HepG2 (cell line): ENCODE data around the gene DDX1. TPM values are rescaled to one million over a fixed set of nuclear protein-coding genes. Genes with fewer than 3 reads are reported as not detected.

Experiments used
- ATF4 ChIP-seq, 2 experiments: fragments of 450-650 bp in 1 of 2; sonication (generic) in 1 of 2; formaldehyde crosslinking; IDR thresholded peaks; 2 replicates each; pipeline versions ENCODE4 v1.5.0 to v1.8.0; 2020 to 2022; ENCODE audit warnings: mild to moderate bottlenecking in 1 of 2, missing genetic modification reagents in 1 of 2
- ATF7-NPFF ChIP-seq: sonication (generic); formaldehyde crosslinking; IDR thresholded peaks from 2 replicates; pipeline ENCODE4 v1.8.1; 2023; ENCODE audit warnings: mild to moderate bottlenecking, low read depth, missing genetic modification reagents, moderate library complexity
- ELF4 ChIP-seq: sonication (generic); formaldehyde crosslinking; IDR thresholded peaks from 2 replicates; pipeline ENCODE4 v1.5.0; 2020; ENCODE audit warnings: missing genetic modification reagents, mild to moderate bottlenecking, moderate library complexity, borderline replicate concordance
- GABPB1 ChIP-seq: IDR thresholded peaks from 2 replicates; pipeline ENCODE4 v1.6.1; 2016; ENCODE audit warnings: mild to moderate bottlenecking, missing genetic modification reagents, moderate library complexity, missing compliant biosample characterization
- JDP2 ChIP-seq: sonication (generic); formaldehyde crosslinking; IDR thresholded peaks from 2 replicates; pipeline ENCODE4 v1.8.1; 2022; ENCODE audit warnings: missing genetic modification reagents, borderline replicate concordance
- KDM3A ChIP-seq: IDR thresholded peaks from 2 replicates; pipeline ENCODE4 v1.6.1; 2018; ENCODE audit warnings: low read depth, missing compliant biosample characterization
- NFE2 ChIP-seq: sonication (generic); formaldehyde crosslinking; IDR thresholded peaks from 2 replicates; pipeline ENCODE4 v1.4.0; 2020; ENCODE audit warnings: missing genetic modification reagents
- ONECUT2 ChIP-seq: sonication (generic); formaldehyde crosslinking; IDR thresholded peaks from 2 replicates; pipeline ENCODE4 v1.4.0; 2020; ENCODE audit warnings: missing genetic modification reagents
- PHF5A ChIP-seq: IDR thresholded peaks from one replicate; pipeline ENCODE4 v1.6.1; 2018; ENCODE audit warnings: low read depth, missing genetic modification reagents; ENCODE audit not compliant: unreplicated experiment
- RARA ChIP-seq: IDR thresholded peaks from 2 replicates; pipeline ENCODE4 v1.6.1; 2016; ENCODE audit warnings: missing genetic modification reagents, missing compliant biosample characterization
- SAFB2 ChIP-seq: sonication (generic); formaldehyde crosslinking; IDR thresholded peaks from 2 replicates; pipeline ENCODE4 v1.5.1; 2020; ENCODE audit warnings: missing genetic modification reagents, low read depth, mild to moderate bottlenecking, borderline replicate concordance
- SIX1 ChIP-seq: sonication (generic); formaldehyde crosslinking; IDR thresholded peaks from 2 replicates; pipeline ENCODE4 v1.4.0; 2020; ENCODE audit warnings: missing genetic modification reagents, borderline replicate concordance
- TCF7 ChIP-seq: sonication (generic); IDR thresholded peaks from 2 replicates; pipeline ENCODE4 v1.6.1; 2016; ENCODE audit warnings: antibody characterized with exemption, low read depth
- ZBTB38 ChIP-seq: sonication (generic); formaldehyde crosslinking; IDR thresholded peaks from 2 replicates; pipeline ENCODE4 v1.5.1; 2020; ENCODE audit warnings: mild to moderate bottlenecking, missing genetic modification reagents
- ZFX ChIP-seq: sonication (generic); formaldehyde crosslinking; IDR thresholded peaks from 2 replicates; pipeline ENCODE4 v1.4.0; 2020; ENCODE audit warnings: mild to moderate bottlenecking, low read depth, missing genetic modification reagents, moderate library complexity
- ZNF329 ChIP-seq: sonication (generic); formaldehyde crosslinking; IDR thresholded peaks from 2 replicates; pipeline ENCODE4 v1.9.0; 2021; ENCODE audit warnings: low read depth, mild to moderate bottlenecking, missing genetic modification reagents
- ZNF337 ChIP-seq: sonication (generic); formaldehyde crosslinking; IDR thresholded peaks from 2 replicates; pipeline ENCODE4 v1.5.1; 2020; ENCODE audit warnings: missing genetic modification reagents, low read depth, mild to moderate bottlenecking, borderline replicate concordance
- ZNF460 ChIP-seq: sonication (generic); formaldehyde crosslinking; IDR thresholded peaks from 2 replicates; pipeline ENCODE4 v1.5.1; 2020; ENCODE audit warnings: missing genetic modification reagents, mild to moderate bottlenecking, borderline replicate concordance
- ZNF720 ChIP-seq: sonication (generic); formaldehyde crosslinking; IDR thresholded peaks from 2 replicates; pipeline ENCODE4 v1.4.0; 2020; ENCODE audit warnings: missing genetic modification reagents
- polyA plus RNA-seq, 8 experiments: library from polyadenylated mRNA; depleted of rRNA in 3 of 8; stranded (reverse) in 7 of 8; unstranded in 1 of 8; fragments of >200 nt; fragmentation: Illumina TruSeq in 4 of 8; extraction: Trizol in 4 of 8; gene quantifications; 2 replicates each; pipeline versions ENCODE4 v1.2.1 to v1.2.3, GENCODE V29; 2011 to 2016; ENCODE audit warnings: low read depth in 4 of 8, missing spikeins in 1 of 8, mixed read lengths in 1 of 8; ENCODE audit not compliant: insufficient read depth in 1 of 8
- total RNA-seq, 5 experiments: library from RNA; depleted of rRNA; stranded (reverse); fragments of >200 nt; fragmentation: Illumina TruSeq; extraction: Trizol; gene quantifications; 2 replicates each; pipeline ENCODE4 v1.2.3, GENCODE V29; 2016; ENCODE audit warnings: low read depth in 1 of 5
- TF ChIP-seq, protein P1 (sequence below): sonication (generic); formaldehyde crosslinking; conservative IDR thresholded peaks from 2 replicates; pipeline ENCODE4 v1.4.0; 2020; ENCODE audit warnings: mild to moderate bottlenecking, missing genetic modification reagents, moderate library complexity
- TF ChIP-seq, protein P2 (sequence below): sonication (generic); formaldehyde crosslinking; IDR thresholded peaks from 2 replicates; pipeline ENCODE4 v1.4.0; 2020; ENCODE audit warnings: missing genetic modification reagents, borderline replicate concordance
- TF ChIP-seq, protein P3 (sequence below): fragments of 450-650 bp; IDR thresholded peaks from 2 replicates; pipeline ENCODE4 v1.6.1; 2017

The DDX1 gene
- total and polyA plus RNA-seq, 2 of the 13 experiments (the other 11 are each of a cell fraction or from before 2014, with no cell fraction given): 81.6 to 130 TPM

- peak; percentile 94 for TF ChIP-seq PHF5A (CRISPR knock-in tag)
- no peak for TF ChIP-seq TCF7
- no peak for TF ChIP-seq JDP2 (CRISPR knock-in tag)
- TF ChIP-seq ZNF460 (CRISPR knock-in tag): no peak; the same call in 1 of the 2 replicates
- TF ChIP-seq ATF7-NPFF (CRISPR knock-in tag): peak; percentile 30; the same call in 1 of the 2 replicates
- peak; percentile 72 for TF ChIP-seq GABPB1 (CRISPR knock-in tag)
- TF ChIP-seq ZFX (CRISPR knock-in tag): peak; percentile 88
- TF ChIP-seq ZBTB38 (CRISPR knock-in tag): no peak
- TF ChIP-seq NFE2 (CRISPR knock-in tag): no peak
- TF ChIP-seq, protein P1, sequence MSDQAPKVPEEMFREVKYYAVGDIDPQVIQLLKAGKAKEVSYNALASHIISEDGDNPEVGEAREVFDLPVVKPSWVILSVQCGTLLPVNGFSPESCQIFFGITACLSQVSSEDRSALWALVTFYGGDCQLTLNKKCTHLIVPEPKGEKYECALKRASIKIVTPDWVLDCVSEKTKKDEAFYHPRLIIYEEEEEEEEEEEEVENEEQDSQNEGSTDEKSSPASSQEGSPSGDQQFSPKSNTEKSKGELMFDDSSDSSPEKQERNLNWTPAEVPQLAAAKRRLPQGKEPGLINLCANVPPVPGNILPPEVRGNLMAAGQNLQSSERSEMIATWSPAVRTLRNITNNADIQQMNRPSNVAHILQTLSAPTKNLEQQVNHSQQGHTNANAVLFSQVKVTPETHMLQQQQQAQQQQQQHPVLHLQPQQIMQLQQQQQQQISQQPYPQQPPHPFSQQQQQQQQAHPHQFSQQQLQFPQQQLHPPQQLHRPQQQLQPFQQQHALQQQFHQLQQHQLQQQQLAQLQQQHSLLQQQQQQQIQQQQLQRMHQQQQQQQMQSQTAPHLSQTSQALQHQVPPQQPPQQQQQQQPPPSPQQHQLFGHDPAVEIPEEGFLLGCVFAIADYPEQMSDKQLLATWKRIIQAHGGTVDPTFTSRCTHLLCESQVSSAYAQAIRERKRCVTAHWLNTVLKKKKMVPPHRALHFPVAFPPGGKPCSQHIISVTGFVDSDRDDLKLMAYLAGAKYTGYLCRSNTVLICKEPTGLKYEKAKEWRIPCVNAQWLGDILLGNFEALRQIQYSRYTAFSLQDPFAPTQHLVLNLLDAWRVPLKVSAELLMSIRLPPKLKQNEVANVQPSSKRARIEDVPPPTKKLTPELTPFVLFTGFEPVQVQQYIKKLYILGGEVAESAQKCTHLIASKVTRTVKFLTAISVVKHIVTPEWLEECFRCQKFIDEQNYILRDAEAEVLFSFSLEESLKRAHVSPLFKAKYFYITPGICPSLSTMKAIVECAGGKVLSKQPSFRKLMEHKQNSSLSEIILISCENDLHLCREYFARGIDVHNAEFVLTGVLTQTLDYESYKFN (CRISPR knock-in tag): peak; percentile 49
- TF ChIP-seq RARA: peak; percentile 8; the same call in 1 of the 2 replicates
- TF ChIP-seq ZNF337 (CRISPR knock-in tag): no peak
- TF ChIP-seq KDM3A: peak; percentile 41
- TF ChIP-seq ONECUT2 (CRISPR knock-in tag): no peak
- no peak for TF ChIP-seq ELF4
- TF ChIP-seq, protein P2, sequence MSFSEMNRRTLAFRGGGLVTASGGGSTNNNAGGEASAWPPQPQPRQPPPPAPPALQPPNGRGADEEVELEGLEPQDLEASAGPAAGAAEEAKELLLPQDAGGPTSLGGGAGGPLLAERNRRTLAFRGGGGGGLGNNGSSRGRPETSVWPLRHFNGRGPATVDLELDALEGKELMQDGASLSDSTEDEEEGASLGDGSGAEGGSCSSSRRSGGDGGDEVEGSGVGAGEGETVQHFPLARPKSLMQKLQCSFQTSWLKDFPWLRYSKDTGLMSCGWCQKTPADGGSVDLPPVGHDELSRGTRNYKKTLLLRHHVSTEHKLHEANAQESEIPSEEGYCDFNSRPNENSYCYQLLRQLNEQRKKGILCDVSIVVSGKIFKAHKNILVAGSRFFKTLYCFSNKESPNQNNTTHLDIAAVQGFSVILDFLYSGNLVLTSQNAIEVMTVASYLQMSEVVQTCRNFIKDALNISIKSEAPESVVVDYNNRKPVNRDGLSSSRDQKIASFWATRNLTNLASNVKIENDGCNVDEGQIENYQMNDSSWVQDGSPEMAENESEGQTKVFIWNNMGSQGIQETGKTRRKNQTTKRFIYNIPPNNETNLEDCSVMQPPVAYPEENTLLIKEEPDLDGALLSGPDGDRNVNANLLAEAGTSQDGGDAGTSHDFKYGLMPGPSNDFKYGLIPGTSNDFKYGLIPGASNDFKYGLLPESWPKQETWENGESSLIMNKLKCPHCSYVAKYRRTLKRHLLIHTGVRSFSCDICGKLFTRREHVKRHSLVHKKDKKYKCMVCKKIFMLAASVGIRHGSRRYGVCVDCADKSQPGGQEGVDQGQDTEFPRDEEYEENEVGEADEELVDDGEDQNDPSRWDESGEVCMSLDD (CRISPR knock-in tag): no peak
- TF ChIP-seq SIX1 (CRISPR knock-in tag): 0 out of 2 replicates have a peak, but pooled peaks have one; percentile 37
- peak in 1 of 2 experiments; percentile 75; a peak in 2 of 4 replicates for TF ChIP-seq ATF4 (CRISPR knock-in tag; IDR thresholded peaks at IDR 0.05)
- TF ChIP-seq SAFB2 (CRISPR knock-in tag): no peak
- TF ChIP-seq, protein P3, sequence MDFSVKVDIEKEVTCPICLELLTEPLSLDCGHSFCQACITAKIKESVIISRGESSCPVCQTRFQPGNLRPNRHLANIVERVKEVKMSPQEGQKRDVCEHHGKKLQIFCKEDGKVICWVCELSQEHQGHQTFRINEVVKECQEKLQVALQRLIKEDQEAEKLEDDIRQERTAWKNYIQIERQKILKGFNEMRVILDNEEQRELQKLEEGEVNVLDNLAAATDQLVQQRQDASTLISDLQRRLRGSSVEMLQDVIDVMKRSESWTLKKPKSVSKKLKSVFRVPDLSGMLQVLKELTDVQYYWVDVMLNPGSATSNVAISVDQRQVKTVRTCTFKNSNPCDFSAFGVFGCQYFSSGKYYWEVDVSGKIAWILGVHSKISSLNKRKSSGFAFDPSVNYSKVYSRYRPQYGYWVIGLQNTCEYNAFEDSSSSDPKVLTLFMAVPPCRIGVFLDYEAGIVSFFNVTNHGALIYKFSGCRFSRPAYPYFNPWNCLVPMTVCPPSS: no peak
- no peak for TF ChIP-seq ZNF720 (CRISPR knock-in tag)
- no peak for TF ChIP-seq ZNF329
Observed at GRCh38 chr2:15560988-15561573, 30.6 kb upstream of the DDX1 start, which contains the start of gene NBAS (continued).
